ENCODE data around the gene PPP6R3.
"Not testable (repeated sequence)": the region's sequence is repeated elsewhere in the genome, so short reads cannot be mapped to it uniquely, and the experiment has no call there.

Gene PPP6R3

DNA sequence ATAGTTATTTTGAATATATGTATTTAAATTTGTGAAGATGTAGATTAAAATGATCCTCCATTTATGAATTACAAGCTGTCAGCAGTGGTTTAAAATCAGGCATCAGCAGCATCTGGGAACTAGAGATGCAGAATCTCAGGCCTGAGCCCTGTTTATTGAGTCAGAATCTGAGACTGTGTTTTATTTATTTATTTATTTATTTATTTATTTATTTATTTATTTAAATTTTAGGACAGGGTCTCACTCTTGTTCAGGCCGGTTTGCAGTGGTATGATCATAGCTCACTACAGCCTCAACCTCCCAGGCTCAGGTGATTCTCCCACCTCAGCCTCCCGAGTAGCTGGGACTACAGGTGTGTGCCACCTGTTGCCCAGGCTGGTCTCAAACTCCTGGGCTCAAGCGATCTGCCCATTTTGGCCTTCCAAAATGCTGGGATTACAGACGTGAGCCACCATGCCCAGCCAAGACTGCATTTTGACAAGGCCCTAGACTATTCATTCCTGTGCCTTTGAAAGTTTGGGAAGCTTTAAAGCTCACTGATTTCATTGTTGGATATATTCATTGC, 70.7 kb downstream of the PPP6R3 start:
- no peak for DNase-seq

GRCh38 chr11:68532727-68533369, 72.3 kb downstream of the PPP6R3 start:
- DNase-seq, result no peak

GRCh38 chr11:68533945-68534344, 73.4 kb downstream of the PPP6R3 start:
- DNase-seq, result no peak

GRCh38 chr11:68535098-68535497, 74.5 kb downstream of the PPP6R3 start:
- no peak for DNase-seq

GRCh38 chr11:68536706-68537105, 76.2 kb downstream of the PPP6R3 start:
- DNase-seq, result no peak

DNA sequence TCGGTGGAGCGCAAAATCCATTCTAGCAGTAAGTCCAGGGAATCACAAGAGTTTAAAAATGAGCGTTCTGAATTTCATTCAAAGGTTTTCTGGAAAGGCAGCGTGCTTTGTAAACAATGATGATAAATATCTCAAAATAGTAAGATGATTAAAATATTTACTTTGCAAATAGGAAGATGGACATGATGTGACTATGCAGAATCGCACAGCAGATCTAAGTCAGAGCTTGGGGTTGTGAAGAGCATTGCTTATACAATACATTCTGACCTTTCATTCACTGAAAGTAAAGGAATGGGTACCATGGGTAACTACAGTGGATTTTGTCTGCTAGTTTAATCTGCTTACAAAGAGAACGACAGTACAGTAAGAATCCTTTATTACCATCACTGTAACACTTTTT, 77.5 kb downstream of the PPP6R3 start:
- no peak for DNase-seq

- no peak for DNase-seq
These were observed 78.8 kb downstream of the PPP6R3 start for GRCh38 chr11:68539395-68539794.

- not testable (repeated sequence) for DNase-seq
These were observed 80.0 kb downstream of the PPP6R3 start for GRCh38 chr11:68540504-68540903.

DNA sequence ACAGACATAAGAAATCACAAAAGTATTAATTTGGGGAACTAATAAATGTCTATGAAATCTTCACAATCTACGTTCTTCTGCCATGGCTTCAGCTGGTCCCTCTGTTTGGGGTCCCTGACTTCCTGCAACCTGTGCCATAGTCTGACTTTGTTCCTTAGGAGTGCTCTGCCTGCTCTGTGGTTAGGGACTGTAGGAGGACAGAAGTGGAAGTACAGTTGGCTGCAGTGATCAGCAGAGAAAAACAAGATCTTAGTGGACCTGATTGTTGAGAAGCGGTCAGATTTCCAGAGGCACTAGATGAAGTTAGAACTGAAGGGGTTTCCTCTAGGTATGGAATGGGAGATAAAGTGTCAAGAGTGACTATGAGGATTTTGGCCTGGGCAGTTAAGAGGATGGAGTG, 80.6 kb downstream of the PPP6R3 start:
- no peak for DNase-seq

- DNase-seq, result no peak
These were observed 81.4 kb downstream of the PPP6R3 start for GRCh38 chr11:68541991-68542390.

DNA sequence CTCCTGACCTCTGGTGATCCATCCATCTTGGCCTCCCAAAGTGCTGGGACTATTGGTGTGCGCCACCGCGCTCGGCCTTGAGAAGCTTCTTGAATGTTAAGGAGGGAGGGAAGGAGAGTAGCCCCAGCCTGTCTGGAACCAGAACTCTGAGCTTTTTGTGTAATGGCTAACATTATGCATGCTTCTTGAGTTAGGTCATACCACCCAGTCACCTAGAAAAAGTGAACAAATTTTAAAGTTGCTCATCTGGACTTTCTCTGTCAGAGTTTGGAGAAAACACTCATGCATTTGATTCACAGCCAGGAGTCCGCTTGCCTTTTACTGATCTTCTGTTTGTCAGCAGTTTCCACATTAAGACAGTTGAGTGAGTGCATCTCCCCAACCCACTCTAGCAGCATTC, 82.1 kb downstream of the PPP6R3 start:
- no peak for DNase-seq

DNA sequence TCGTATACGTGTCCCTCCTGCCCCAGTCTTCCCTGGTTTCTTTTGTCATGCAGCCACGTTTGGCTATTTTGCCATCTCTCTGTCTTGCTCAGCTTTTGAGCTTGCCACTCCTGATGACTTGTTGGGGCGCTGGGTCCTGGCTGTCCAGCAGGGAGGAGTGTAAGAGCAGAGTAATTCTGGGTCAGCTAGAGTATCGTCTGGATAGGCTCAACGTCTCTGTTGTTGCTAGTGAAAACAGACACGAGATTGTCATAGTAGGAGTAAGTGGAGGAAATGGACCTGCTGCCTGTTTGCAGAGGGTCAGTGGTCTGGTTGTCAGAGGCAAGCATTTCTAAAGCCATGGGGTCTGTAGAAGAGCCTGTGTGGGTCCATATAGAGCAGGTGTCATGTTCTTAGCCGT, 83.0 kb downstream of the PPP6R3 start:
- DNase-seq, result no peak

GRCh38 chr11:68545347-68545746, 84.8 kb downstream of the PPP6R3 start:
- no peak for DNase-seq

- DNase-seq, result no peak
These were observed 85.2 kb downstream of the PPP6R3 start for GRCh38 chr11:68545796-68546195.

- DNase-seq, result no peak
These were observed 86.0 kb downstream of the PPP6R3 start for GRCh38 chr11:68546555-68546954.

- no peak for DNase-seq
These were observed 89.4 kb downstream of the PPP6R3 start for GRCh38 chr11:68549789-68550484.

DNA sequence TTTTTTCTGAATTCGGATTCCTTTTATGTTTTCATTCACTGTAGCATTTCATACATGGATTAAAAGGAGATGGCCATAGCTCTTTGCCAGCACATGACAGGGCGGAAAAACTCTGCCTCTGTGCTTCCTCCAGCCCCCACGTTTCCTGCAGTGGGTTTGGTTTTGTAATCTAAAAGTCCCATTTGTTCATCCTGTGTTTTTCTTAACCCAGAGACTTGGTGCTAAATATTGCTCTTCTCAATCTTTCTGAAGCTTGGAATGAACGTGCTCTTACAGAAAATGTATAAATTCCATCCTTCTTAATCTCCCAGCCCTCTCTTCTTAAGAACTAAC, 89.9 kb downstream of the PPP6R3 start:
- DNase-seq, result peak; percentile 33

DNA sequence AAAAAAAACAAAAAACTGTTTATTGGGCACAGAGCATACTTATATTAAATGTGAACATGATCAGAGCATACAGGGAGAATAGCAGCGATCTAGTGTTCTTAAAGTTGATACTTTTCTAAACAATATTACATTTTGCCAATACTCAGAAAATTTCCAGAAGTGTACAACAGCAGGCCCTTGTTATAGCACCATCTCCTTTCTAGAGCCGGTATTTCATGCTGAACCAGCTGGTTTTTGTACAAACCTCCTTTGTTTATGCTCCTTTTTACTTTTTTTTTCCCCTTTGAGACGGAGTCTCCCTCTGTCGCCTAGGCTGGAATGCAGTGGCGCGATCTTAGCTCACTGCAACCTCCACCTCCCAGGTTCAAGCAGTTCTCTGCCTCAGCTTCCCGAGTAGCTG, 90.7 kb downstream of the PPP6R3 start:
- no peak for DNase-seq

GRCh38 chr11:68551777-68552176, 91.2 kb downstream of the PPP6R3 start:
- DNase-seq, result no peak

DNA sequence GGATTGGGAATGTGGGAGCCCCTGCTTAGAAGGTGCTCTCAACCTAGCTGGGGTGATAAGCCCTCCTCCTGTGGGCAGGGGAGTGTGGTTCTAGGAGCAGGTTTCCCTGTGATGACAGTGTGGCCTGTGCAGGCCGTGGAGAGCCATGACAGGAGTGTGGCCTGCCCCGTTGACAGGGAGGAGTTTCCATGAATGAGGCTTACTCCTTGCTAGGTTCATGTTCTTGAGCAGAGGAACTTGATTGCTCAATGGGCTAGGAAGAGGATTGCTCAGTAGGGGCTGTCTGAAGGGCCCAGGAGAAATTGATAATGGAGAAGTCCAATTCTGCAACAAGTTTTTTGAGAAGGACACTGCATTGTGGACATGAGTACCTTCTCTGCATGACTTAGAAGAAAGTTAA, 92.0 kb downstream of the PPP6R3 start:
- no peak for DNase-seq

DNA sequence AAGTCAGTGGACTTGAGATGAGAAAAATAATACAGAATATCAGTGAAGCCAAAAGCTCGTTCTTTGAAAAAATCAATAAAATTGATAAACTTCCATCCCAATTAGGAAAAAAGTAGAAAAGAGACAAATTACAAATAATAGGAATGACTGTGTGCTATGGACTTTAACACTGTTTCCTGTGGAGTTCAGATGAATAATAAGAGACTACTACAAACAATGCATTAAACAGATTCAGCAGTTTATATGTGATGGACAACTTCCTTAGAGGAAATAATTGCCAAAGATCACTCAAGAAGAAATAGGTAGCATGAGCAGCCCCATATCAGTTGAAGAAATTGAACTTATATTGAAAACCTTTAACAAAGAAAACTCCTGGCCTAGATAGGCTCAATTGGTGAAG, 99.7 kb downstream of the PPP6R3 start:
- DNase-seq, result no peak

DNA sequence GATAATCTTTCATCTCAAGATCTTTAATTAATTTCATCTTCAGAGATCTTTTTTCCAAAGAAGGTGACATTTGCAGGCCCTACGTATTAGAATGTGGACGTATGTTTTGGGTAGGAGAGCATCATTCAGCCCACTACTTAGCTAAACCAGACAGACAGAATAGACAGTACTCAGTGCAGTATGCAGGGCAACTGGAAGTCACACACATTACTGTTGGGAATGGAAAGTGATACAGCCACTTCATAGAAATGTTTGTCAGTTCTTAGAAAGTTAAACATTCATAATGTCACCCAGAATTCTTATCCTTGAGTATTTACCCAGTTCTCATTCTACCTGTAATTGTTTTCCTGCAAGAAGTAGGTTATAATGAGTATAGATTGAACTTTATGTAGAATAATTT, 102.9 kb downstream of the PPP6R3 start:
- DNase-seq, result no peak

DNA sequence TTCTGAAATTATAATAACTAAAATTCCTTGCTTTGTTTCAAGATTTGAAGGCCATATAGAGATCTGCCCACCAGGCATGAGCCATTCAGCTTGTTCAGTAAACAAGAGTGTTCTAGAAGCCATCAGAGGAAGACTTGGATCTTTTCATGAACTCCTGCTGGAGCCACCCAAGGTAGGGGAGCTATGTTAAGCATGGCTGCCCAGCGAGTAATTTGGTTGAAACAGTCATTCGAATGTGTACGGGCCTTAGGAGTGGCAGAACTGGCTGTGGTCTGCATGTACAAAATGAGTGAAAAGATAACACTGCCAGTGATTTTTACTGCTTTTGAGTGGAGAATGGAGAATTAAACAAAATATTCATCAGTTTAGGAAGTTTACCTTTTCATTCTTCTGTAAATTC, 103.7 kb downstream of the PPP6R3 start:
- DNase-seq, result no peak

DNA sequence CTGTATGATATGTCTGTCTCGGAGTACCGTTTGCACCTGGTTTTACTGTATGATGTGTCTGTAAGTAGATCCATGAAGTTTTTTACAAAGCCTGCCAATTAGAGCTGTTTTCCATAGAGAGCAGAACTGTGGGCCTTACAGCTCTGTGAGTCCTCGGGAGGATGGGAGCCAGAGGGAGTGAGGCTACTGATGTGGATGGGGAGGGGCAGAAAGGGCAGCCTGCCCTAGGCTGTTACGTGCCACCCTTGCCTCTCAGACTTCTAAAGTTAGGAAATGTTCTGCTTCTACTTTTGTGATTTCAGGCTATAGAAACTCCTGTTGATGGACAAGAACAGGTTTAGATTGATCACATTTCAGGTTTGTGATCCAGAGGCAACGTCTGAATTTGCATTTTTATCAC, 105.2 kb downstream of the PPP6R3 start:
- DNase-seq, result no peak

DNA sequence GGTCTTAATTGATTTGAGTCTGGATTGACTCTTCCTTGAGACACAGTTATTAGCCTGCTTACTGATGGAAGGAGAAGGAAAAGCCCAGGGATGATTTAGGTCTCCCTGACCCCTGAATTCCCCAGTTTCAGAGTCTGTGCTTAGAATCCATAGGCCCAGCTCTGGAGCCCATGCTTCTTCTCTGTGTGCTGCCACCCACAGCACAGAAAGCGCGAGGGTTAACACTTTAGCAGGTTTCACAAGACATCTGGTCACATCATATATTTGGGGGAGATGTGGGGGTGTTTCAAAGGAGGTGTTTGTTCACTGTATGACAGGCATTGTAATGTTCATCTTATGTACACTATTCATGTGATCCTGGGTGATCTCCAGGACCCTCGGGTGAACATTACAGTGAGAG, 107.0 kb downstream of the PPP6R3 start:
- no peak for DNase-seq
